Tibial artery (tissue), 4 donors: ENCODE results near the gene PER3.

Experiments
- DNase-seq, 2 donors: peaks; one replicate each; pipeline ENCODE4 v3.0.0-alpha.2; 2019
- H3K27ac ChIP-seq, 2 donors: fragments of 200-600 bp; sonication (generic) in 1 of 2; 1 replicate in 1 of 2; 2 replicates in 1 of 2; pipeline ENCODE4 v1.5.1; 2018 to 2019; ENCODE audit warnings: mild to moderate bottlenecking in 1 of 2
- H3K27me3 ChIP-seq, 2 donors: fragments of 200-600 bp; sonication (generic) in 1 of 2; one replicate each; pipeline versions ENCODE4 v1.5.1 to v1.6.0; 2016 to 2019
- H3K36me3 ChIP-seq, 3 donors: fragments of 200-600 bp; sonication (generic) in 2 of 3; one replicate each; pipeline ENCODE4 v1.5.1; 2016 to 2019; ENCODE audit warnings: mild to moderate bottlenecking in 2 of 3
- H3K4me1 ChIP-seq, 4 donors: fragments of 200-600 bp; sonication (generic) in 2 of 4; 1 replicate in 3 of 4; 2 replicates in 1 of 4; pipeline ENCODE4 v1.5.1; 2016 to 2019
- H3K4me3 ChIP-seq, 2 donors: fragments of 200-600 bp; sonication (generic) in 1 of 2; 1 replicate in 1 of 2; 2 replicates in 1 of 2; pipeline ENCODE4 v1.5.1; 2018 to 2019; ENCODE audit warnings: mild to moderate bottlenecking in 2 of 2
- H3K9me3 ChIP-seq, 3 donors: fragments of 200-600 bp; sonication (generic) in 1 of 3; one replicate each; pipeline ENCODE4 v1.5.1; 2016 to 2019
- intact Hi-C: fragments of 100-400 bp; cut with DNase I; formaldehyde crosslinking; loops from one replicate; pipeline ENCODE4 v1.15.0; 2023; ENCODE audit warnings: low total_unique reads
- TF ChIP-seq, protein P1 (sequence below), 2 experiments: fragments of 200-600 bp in 1 of 2; fragments of 450-650 bp in 1 of 2; IDR thresholded peaks; one replicate each; pipeline ENCODE4 v1.5.1; 2017 to 2019; ENCODE audit warnings: antibody characterized with exemption in 2 of 2, mild to moderate bottlenecking in 1 of 2, moderate library complexity in 1 of 2

Gene PER3

DNA sequence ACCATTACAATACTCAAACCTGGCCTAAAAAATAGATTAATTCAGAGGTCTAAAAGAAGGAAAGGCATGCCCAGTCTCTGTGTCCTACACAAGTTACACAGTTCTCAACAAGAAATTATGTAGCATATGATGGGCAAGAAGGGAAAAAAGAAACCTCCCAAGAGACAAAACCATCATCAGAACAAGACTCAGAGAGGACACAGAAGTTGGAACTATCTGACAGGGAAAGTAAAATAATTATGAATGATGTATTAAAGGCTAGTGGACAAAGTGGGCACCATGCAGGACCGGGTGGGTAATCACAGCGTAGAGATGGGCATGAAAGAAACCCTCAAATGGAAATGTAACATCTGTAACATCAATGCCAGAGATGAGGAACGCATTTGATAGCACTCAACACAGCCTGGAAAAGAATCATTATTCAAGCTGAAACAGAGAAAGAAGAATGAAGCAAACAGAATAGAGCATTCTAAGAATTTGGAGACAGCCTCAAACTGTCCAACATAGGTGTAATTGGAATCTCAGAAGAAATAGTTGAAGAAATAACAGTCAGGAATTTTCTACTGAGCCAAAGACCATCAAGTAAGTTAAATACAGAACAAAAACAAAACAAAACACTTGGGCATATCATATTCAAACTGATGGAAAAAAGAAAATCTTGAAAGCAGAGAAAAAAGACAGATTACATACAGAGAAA lies 29.7 kb downstream of the PER3 start:
- Histone ChIP-seq H3K4me3 (no peak overlapping the region), H3K36me3 (peaks cover 58 to 72% (median 71%) of the 10 kb centered on the region in 3 donors), H3K4me1 (no peaks in the 10 kb centered on the region), H3K9me3 (peaks cover 0 to 9% (median 0%) of the 10 kb centered on the region in 3 donors), H3K27ac (no peak overlapping the region), H3K27me3 (no peaks in the 10 kb centered on the region)
- DNase-seq = no peak
- TF ChIP-seq, protein P1, sequence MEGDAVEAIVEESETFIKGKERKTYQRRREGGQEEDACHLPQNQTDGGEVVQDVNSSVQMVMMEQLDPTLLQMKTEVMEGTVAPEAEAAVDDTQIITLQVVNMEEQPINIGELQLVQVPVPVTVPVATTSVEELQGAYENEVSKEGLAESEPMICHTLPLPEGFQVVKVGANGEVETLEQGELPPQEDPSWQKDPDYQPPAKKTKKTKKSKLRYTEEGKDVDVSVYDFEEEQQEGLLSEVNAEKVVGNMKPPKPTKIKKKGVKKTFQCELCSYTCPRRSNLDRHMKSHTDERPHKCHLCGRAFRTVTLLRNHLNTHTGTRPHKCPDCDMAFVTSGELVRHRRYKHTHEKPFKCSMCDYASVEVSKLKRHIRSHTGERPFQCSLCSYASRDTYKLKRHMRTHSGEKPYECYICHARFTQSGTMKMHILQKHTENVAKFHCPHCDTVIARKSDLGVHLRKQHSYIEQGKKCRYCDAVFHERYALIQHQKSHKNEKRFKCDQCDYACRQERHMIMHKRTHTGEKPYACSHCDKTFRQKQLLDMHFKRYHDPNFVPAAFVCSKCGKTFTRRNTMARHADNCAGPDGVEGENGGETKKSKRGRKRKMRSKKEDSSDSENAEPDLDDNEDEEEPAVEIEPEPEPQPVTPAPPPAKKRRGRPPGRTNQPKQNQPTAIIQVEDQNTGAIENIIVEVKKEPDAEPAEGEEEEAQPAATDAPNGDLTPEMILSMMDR (IDR thresholded peaks at IDR 0.05) = no peak
- intact Hi-C loops = no loop called here

DNA sequence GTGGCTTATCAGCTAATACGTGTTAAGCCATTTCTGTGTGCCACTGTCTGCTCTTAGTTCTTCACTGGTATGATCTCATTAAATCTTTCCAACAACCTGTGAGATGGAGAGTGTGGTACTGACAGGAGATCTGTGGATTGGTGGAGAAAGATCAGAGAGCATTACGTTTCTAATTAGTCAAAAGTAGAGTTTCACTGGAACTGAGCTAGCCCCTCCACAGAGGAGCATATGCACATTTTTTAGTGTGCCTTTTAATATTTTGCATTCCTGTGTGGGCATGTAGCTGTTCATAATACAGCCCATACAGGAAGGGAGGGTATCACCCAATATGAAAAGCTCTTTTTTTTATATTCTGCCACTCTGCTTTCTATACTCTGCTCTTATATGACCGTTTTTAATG lies 37.2 kb downstream of the PER3 start:
- Histone ChIP-seq H3K27me3 (no peaks in the 10 kb centered on the region), H3K4me3 (no peak overlapping the region), H3K9me3 (no peaks in the 10 kb centered on the region), H3K27ac (no peak overlapping the region), H3K4me1 (no peaks in the 10 kb centered on the region), H3K36me3 (peaks cover 69 to 89% (median 87%) of the 10 kb centered on the region in 3 donors)
- TF ChIP-seq, protein P1 (IDR thresholded peaks at IDR 0.05) = no peak
- no peak for DNase-seq
- intact Hi-C loops = no loop called here

DNA sequence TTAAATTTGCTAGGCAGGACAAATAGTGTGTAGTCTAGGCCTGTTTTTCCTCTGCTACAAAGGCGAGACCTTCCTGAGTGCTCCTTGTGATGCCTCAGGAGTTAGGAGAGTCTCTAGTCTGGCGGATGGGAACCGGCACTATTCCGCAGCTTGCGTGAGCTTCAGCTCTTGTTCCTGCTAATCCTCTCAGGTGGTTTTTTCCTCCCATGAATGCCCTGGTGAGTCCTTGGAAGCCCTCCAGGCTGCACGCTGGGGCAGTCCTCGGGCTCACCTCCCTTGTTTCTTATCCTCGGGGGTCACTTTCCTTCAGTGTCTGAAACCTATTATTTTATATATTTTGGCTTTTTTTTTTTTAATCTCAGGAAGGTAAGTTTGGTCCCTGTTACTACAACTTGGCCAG lies 40.6 kb downstream of the PER3 start:
- Histone ChIP-seq H3K4me3 (no peak overlapping the region), H3K27me3 (no peaks in the 10 kb centered on the region), H3K9me3 (no peaks in the 10 kb centered on the region), H3K4me1 (no peaks in the 10 kb centered on the region), H3K27ac (no peak overlapping the region), H3K36me3 (peaks cover 71 to 96% (median 89%) of the 10 kb centered on the region in 3 donors)
- intact Hi-C loops = no loop called here
- TF ChIP-seq, protein P1 (IDR thresholded peaks at IDR 0.05) = no peak
- DNase-seq = no peak

DNA sequence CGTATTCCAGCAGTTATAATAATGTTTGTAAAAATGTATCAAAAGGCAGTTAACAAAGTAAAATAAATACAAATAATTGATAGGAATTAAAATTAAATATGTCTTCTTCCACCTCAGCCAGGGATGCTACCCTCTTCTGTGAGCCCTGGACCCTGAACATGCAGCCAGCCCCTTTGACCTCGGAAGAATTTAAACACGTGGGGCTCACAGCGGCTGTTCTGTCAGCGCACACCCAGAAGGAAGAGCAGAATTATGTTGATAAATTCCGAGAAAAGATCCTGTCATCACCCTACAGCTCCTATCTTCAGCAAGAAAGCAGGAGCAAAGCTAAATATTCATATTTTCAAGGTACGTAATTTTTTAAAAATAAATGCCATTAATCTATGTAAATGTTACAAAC lies 42.3 kb downstream of the PER3 start:
- Histone ChIP-seq H3K36me3 (peaks cover 66 to 85% (median 84%) of the 10 kb centered on the region in 3 donors), H3K4me1 (peaks cover 0 to 4% (median 0%) of the 10 kb centered on the region in 4 donors), H3K27ac (no peak overlapping the region), H3K9me3 (no peaks in the 10 kb centered on the region), H3K27me3 (no peaks in the 10 kb centered on the region), H3K4me3 (no peak overlapping the region)
- DNase-seq = no peak
- intact Hi-C loops = no loop called here
- TF ChIP-seq, protein P1 (IDR thresholded peaks at IDR 0.05) = no peak

DNA sequence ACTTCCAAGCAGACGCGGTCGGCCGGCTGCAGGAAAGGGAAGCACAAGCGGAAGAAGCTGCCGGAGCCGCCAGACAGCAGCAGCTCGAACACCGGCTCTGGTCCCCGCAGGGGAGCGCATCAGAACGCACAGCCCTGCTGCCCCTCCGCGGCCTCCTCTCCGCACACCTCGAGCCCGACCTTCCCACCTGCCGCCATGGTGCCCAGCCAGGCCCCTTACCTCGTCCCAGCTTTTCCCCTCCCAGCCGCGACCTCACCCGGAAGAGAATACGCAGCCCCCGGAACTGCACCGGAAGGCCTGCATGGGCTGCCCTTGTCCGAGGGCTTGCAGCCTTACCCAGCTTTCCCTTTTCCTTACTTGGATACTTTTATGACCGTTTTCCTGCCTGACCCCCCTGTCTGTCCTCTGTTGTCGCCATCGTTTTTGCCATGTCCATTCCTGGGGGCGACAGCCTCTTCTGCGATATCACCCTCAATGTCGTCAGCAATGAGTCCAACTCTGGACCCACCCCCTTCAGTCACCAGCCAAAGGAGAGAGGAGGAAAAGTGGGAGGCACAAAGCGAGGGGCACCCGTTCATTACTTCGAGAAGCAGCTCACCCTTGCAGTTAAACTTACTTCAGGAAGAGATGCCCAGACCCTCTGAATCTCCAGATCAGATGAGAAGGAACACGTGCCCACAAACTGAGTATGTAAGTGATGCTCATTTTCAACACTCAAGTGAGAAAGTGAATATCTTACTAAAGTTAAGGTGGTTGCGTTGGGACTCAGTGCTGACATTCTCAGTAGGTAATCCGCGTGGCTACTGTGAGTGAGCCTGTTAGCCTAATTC lies 43.2 kb downstream of the PER3 start:
- H3K36me3 ChIP-seq = peaks cover 56 to 75% (median 74%) of the 10 kb centered on the region in 3 donors
- TF ChIP-seq, protein P1 (IDR thresholded peaks at IDR 0.05) = no peak
- DNase-seq = no peak
- H3K4me1 ChIP-seq = peaks cover 0 to 6% (median 0%) of the 10 kb centered on the region in 4 donors
- H3K9me3 ChIP-seq = no peaks in the 10 kb centered on the region
- H3K4me3 ChIP-seq = peak overlapping the region; percentile 6 to 45
- intact Hi-C loops = no loop called here
- H3K27me3 ChIP-seq = no peaks in the 10 kb centered on the region
- peak overlapping the region in 1 of 2 donors; percentile 18 for H3K27ac ChIP-seq
